Inflammatory macrophage (primary cell): ENCODE results near the gene DSCAM.
A peak's percentile ranks its signal among the peaks of the same experiment; 100 is the strongest.

Source experiments
- DNase-seq, 2 donors: peaks; one replicate each; pipeline ENCODE4 v3.0.0-alpha.2; 2020 to 2022

Gene DSCAM

GRCh38 chr21:40602080-40602479 lies 244.9 kb downstream of the DSCAM start:
- DNase-seq, result peak; percentile 2 to 5

- DNase-seq, result no peak
Measured at GRCh38 chr21:40595806-40596205, 251.2 kb downstream of the DSCAM start.

- no peak for DNase-seq
Measured at GRCh38 chr21:40587736-40588346, 259.1 kb downstream of the DSCAM start.

GRCh38 chr21:40586575-40586974 lies 260.4 kb downstream of the DSCAM start:
- no peak for DNase-seq

GRCh38 chr21:40577285-40578043 lies 269.5 kb downstream of the DSCAM start:
- no peak for DNase-seq

- DNase-seq, result no peak
Measured at GRCh38 chr21:40575976-40576375, 271.0 kb downstream of the DSCAM start.

GRCh38 chr21:40569357-40569756 lies 277.6 kb downstream of the DSCAM start:
- no peak for DNase-seq

- no peak for DNase-seq
Measured at GRCh38 chr21:40568807-40569206, 278.2 kb downstream of the DSCAM start.

- no peak for DNase-seq
Measured at GRCh38 chr21:40567501-40567900, 279.5 kb downstream of the DSCAM start.

- DNase-seq, result no peak
Measured at GRCh38 chr21:40566486-40566885, 280.5 kb downstream of the DSCAM start.

- no peak for DNase-seq
Measured at GRCh38 chr21:40564318-40564717, 282.6 kb downstream of the DSCAM start.

GRCh38 chr21:40563900-40564299 lies 283.1 kb downstream of the DSCAM start:
- DNase-seq, result no peak

- no peak for DNase-seq
Measured at GRCh38 chr21:40562242-40563002, 284.5 kb downstream of the DSCAM start.

GRCh38 chr21:40556442-40556968 lies 290.5 kb downstream of the DSCAM start:
- peak; percentile 7 to 17 for DNase-seq

- DNase-seq, result no peak
Measured at GRCh38 chr21:40555021-40555528, 291.9 kb downstream of the DSCAM start.

GRCh38 chr21:40553781-40554180 lies 293.2 kb downstream of the DSCAM start:
- DNase-seq, result no peak

- DNase-seq, result no peak
Measured at GRCh38 chr21:40547906-40548513, 298.9 kb downstream of the DSCAM start.

GRCh38 chr21:40546647-40547046 lies 300.3 kb downstream of the DSCAM start:
- DNase-seq, result peak; percentile 54 to 69

- DNase-seq, result no peak
Measured at GRCh38 chr21:40540216-40540615, 306.7 kb downstream of the DSCAM start.

- DNase-seq, result no peak
Measured at GRCh38 chr21:40534886-40535285, 312.1 kb downstream of the DSCAM start.

- no peak for DNase-seq
Measured at GRCh38 chr21:40531431-40532110, 315.4 kb downstream of the DSCAM start.

GRCh38 chr21:40531016-40531415 lies 315.9 kb downstream of the DSCAM start:
- no peak for DNase-seq
